Fibroblast of skin of scalp (primary cell): ENCODE results near the gene MLLT1. TPM values are rescaled to one million over a fixed set of nuclear protein-coding genes. Genes with fewer than 3 reads are reported as not detected.
"Not testable (repeated sequence)": the region's sequence is repeated elsewhere in the genome, so short reads cannot be mapped to it uniquely, and the experiment has no call there.

Experiments
- DNase-seq: peaks from one replicate; pipeline ENCODE4 v3.0.0-alpha.2; 2013
- polyA plus RNA-seq, 2 experiments: library from polyadenylated mRNA; unstranded; fragments of 120-200 nt; gene quantifications; one replicate each; pipeline ENCODE4 v1.2.1, GENCODE V29; 2013; ENCODE audit not compliant: insufficient read length in 2 of 2

The MLLT1 gene, protein sequence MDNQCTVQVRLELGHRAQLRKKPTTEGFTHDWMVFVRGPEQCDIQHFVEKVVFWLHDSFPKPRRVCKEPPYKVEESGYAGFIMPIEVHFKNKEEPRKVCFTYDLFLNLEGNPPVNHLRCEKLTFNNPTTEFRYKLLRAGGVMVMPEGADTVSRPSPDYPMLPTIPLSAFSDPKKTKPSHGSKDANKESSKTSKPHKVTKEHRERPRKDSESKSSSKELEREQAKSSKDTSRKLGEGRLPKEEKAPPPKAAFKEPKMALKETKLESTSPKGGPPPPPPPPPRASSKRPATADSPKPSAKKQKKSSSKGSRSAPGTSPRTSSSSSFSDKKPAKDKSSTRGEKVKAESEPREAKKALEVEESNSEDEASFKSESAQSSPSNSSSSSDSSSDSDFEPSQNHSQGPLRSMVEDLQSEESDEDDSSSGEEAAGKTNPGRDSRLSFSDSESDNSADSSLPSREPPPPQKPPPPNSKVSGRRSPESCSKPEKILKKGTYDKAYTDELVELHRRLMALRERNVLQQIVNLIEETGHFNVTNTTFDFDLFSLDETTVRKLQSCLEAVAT
- 63.1 TPM for polyA plus RNA-seq (2013, experiment 1 of 2; ENCODE audit: insufficient read length)
- polyA plus RNA-seq (2013, experiment 2 of 2; ENCODE audit: insufficient read length): 61.2 TPM

DNA sequence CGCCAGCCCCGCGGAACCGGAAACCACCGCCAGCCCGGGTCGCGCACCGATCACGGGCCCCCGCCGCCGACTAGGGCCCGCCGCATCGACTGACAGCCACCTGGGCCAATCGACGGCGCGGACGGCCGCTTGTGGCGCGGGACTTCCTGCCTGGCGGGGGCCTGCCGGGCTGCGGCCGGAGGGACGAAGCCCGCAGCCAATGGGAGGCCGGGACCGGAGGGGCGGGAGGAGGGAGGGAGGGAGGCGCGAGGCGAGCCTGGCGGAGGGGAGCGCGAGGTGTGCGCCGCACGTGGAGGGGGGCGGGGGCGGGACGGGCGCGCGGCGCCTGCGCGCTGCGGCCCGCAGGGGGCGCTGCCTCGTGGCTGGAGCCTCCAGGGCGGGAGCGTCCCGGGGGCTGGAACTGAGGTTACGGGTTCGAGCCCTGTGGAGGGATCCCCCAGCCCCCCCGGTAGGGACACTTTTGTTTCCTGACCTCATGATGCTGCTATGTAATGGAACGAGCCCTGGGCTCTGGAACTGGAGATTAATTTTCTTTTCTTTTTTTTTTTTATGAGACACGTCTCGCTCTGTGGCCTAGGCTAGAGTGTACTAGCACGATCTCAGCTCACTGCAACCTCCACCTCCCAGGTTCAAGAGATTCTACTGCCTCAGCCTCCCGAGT lies at the start of gene MLLT1:
TSS of gene MLLT1 (minus strand) at position 45 of the 661 bp plus-strand sequence. CDS start 191 bp downstream, outside the sequence.
- DNase-seq: peak; percentile 99

DNA sequence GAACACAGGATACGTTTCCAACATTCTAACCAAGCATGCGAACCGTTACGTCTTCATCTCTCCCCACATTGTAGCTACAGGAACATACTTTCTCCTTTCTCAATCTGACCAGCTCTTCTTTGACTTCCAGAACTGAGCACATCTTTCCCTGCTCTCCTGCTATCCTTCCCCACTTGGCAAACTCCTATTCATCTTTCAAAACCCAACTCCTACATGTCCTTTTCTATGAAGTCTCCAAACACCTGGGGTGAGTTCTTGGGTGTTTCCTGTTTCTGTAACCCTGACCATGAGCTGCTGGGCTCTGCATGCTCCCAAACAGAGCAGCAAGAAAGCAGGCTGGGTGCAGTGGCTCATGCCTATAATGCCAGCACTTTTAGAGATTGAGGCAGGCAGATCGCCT lies 47.0 kb upstream of the MLLT1 start:
- DNase-seq: no peak

DNA sequence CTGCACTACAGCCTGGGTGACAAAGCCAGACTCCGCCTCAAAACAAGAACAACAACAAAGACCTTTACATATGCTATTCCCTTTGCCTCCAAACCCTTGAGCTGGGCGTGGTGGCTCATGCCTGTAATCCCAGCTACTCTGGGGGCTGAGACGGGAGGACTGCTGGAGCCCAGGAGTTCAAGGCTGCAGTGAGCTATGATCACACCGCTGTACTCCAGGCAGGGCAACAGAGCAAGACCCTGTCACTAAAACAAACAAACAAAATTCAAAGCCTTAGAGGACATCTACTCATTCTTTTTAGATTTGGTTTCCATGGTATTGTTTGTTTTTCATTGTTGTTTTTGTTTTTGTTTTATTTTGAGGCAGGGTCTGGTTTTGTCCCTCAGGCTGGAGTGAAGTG lies 45.8 kb upstream of the MLLT1 start:
- no peak for DNase-seq

DNA sequence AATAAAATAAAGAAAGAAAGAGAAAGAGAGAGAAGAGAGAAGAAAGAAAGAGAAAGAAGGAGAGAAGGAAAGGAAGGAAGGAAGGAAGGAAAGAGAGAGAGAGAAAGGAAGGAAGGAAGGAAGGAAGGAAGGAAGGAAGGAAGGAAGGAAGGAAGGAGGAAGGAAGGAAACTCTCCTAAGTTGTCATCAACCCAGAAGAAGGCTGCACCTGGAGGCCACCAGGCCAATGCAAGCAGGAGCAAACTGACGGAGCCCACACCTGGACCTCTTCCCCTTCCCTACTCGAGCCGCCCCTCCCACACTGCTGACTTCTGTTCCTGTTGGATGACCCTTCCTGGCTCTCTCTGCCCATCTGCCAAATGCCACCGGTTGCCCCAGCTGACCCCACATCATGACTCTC lies 45.0 kb upstream of the MLLT1 start:
- no peak for DNase-seq

DNA sequence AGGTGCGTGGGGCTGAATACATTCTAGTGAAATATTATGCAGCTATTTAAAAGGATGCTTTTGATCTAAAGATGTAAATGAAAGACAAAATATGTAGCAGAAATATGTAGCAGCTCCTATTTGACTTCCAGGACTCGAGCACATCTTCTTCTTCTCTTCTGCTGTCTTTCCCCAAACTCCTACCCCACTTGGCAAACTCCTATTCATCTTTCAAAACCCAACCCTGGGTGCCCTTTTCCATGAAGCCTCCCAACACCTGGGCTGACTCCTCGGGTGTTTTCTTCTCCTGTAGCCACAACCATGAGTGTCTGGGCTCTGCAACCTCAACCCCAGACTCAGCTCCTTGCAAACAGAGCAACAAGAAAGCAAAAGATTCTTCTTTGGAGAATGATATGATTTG lies 42.5 kb upstream of the MLLT1 start:
- DNase-seq: no peak

DNA sequence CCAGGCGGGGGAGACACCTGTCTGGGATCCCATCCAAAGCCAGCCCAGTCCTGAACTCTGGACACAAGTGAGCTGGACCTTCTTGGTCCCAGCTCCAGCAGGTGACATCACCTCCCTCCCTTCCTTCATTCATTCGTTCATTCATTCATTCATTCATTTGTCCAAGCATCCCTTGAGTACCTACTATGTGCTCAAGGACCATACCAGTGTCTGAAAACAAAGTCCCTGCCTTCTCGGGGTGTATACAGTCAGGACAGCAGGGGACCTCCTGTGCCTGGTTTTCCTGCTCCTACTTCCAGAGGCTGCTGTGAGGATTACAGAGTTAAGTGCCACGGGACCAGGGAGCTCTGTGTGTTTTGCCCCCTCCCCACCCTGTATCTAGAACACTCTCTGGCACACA lies 39.6 kb upstream of the MLLT1 start:
- DNase-seq: no peak

DNA sequence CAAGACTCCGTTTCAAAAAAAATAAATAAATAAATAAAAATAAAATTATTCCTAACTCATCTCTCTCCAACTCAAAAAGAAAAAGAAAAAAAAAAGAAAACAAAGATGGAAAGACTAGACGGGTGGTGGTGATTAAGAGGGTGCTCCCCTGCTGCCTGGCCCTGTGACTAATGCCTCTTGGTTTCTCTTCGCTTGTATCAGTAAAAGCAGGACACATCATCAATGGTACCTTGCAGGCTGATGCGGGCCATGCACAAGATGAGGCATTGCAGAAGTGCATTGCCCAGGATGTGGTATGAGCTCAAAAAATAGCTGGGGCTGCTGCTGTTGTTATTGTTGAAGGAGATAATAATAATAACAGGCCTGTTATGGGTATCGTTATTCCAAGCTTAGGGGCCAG lies 39.0 kb upstream of the MLLT1 start:
- DNase-seq: peak; percentile 12

DNA sequence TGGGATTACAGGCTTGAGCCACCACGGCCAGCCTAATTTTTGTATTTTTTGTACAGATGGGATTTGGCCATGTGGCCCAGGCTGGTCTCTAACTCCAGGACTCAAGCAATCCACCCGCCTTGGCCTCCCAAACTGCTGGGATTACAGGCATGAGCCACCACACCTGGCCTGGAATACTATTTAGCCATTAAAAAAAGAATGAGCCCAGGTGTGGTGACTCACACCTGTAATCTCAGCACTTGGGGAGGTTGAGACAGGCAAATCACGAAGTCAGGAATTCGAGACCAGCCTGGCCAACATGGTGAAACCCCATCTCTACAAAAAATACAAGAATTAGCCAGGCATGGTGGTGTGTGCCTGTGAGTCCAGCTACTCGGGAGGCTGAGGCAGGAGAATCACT lies 35.9 kb upstream of the MLLT1 start:
- not testable (repeated sequence) for DNase-seq

DNA sequence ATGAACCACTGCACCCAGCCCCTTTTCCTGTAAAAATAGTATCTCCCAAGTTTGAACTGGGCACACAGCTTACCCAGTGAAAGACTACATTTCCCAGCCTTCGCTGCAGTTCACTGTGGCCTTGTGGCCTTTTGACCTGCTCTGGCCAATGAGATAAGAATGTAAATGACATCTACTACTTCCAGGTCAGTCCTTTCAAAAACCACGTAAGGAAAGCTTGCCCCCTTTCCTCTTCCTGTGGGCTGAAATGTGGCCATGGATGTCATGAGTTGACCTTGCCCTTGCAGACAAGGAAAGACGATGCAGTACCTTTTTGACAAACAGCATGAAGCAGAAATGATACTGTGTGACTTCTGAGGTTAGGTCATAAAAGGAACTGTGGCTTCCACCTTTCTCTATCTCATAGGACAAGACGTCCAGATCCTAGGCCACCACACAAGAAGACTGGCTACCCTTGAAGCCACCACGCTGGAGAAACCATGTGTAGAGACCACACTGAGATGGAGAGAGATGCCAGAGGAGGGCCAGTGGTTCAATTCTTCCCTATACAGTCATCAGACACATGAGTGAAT lies 33.7 kb upstream of the MLLT1 start:
- no peak for DNase-seq

DNA sequence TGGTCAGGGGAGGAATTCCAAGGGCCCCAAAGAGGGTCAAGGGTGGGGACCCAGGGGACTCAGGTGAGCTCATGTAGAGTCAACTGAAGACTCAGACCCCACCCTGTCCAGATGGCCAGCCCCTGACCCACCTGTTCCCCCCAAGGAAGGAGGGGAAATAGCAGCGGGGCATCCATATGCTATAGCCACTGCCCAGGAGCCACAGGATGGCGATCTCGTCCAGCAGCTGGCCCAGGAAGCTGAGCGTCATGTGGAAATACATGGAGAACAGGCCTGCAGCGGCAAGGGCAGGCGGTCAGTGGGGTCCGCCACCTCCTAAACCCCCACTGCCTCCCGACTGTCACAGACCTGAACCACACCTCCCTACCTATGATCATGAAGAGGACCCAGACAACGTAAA lies 32.2 kb upstream of the MLLT1 start:
- no peak for DNase-seq

DNA sequence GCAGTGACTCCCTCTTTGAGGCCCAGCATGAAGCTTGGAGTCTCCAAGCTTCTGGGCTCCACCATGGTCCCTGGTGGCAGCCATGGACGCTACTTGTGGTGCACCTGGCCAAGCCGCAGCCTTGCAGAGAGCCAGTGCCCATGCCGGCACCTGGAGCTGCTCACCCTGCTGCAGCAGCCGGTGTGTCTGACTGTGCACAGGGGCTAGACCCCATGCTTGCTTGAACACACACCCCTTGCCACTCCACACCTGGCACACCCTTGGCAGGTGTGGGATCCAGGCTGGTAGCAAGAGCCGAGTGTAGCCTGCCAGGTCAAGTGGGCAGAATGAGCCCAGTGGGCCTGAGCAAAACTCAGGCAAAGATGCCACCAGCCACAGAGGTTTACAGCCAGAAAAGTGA lies 18.6 kb upstream of the MLLT1 start:
- DNase-seq: no peak

DNA sequence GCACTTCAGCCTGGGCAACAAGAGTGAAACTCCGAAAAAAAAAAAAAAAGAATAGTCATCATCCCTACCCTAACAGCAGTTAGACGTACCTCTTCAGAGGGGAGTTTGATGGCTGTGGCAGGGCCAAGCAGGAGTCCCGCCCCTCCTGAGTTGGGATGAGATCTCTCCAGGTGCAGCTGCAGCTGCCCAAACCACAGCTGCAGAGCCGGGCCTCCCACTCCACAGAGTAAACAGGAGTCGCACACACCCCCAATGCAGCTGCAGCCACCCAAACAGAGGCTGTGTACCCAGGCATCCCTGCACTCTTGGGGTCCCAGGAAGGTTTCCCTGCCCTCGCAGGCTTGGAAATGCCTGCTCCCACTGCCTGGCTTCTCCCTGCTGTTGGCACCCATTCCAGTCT lies 17.4 kb upstream of the MLLT1 start:
- DNase-seq: no peak

DNA sequence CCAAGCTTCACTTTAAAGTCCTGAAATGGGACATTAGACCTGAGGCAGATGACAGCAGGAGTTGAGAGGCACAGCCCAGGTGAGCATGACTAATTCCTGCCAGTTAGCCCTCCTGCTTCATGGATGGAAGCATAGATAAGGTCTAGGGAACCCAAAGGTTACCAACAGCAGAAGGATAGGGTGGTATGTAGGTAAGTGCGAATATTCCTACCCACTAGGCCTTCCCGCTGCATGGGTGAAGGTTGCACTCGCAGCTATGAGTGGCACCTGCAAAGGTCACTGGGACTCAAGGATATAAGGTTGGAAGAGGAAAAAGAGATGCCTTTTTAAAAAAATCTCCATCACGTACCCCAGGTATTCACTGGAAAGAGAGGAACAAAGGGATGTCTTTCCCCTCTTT lies 12.2 kb upstream of the MLLT1 start:
- DNase-seq: no peak

DNA sequence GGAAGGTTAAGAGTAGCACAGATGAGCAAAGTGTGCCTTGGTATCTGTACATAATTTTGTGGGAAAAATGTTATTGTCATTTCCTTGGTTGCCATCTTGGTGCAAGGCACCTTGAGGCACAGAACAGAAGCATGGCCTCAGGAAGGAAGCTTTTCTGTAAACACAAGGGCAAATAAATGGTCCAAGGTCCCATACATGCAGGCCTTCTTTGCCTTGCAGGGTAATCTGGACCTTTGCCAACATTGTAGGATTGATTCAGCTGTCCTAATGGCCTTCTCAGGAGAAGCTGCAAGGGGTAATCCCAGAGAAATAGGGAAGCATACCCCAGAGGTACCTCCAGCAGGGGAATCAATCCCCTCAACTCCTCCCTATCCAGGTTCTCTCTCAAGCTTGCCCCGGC lies 9.0 kb upstream of the MLLT1 start:
- no peak for DNase-seq

DNA sequence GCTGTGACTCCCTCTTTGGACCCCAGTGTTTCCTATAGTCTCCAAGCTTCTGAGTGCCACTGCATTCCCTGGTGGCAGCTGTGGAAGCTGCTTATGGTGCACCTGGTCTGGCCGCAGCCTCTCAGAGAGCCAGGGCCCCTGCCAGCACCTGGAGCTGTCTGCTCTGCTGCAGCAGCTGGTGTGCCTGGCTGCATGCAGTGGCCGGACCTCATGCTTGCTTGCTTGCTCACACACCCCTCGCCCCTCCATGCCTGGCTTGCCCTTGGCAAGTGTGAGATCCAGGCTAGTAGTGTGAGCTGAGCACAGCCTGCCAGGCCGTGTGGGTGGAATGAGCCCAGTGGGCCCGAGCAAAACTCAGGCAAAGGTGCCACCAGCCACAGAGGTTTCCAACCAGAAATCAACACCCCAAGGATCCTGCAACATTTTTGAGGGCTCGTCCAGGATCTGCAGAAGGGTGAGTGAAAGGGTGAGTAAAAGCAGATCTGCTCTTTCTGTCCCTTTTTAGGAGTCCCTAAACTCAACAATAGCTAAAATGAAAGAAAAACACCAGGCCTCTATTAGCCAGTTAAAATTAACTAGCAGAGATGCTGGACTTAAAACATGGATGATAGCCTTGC lies 7.6 kb upstream of the MLLT1 start:
- no peak for DNase-seq

DNA sequence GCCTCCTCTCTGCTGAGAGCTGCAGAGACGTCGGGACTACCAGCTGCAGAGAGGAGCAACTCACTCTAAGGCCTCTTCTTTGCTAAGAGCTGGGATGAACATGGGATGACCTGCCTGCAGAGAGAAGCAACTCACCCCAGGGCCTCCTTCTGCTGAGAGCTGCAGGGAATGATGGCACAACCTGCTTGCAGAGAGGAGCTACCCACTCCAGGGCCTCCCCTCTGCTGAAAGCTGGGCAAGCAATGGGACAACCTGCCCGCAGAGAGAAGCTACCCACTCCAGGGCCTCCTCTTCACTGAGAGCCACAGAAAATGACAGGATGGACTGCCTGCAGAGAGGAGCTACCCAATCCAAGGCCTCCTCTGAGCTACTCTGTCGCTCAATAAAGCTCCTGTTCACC lies 6.9 kb upstream of the MLLT1 start:
- no peak for DNase-seq

DNA sequence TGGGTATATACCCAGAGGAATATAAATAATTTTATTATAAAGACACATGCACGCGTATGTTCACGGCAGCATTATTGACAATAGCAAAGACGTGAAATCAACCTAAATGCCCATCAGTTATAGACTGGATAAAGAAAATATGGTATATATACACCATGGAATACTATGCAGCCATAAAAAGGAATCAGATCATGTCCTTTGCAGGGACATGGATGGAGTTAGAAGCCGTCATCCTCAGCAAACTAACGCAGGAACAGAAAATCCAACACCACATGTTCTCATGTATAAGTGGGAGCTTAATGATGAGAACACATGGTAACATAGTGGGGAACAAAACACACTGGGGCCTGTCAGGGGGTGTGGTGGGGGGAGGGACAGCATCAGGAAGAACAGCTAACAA lies 2.6 kb upstream of the MLLT1 start:
- not testable (repeated sequence) for DNase-seq

DNA sequence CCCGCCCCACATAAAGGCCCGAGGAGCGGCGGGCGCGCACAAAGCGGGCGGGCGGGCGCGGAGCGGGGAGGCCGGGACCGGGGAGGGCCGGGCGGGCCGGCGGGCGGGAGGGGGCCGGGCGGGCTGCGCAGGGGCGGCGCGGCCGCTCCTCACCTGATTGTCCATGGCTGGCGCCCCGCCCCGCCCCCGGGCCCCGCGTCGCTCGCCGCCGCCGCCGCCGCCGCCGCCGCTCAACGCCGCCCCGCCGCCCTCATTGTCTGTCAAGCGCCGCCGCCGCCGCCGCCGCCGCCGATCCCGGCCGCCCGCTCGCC lies 200 bp downstream of the MLLT1 start:
- no peak for DNase-seq

DNA sequence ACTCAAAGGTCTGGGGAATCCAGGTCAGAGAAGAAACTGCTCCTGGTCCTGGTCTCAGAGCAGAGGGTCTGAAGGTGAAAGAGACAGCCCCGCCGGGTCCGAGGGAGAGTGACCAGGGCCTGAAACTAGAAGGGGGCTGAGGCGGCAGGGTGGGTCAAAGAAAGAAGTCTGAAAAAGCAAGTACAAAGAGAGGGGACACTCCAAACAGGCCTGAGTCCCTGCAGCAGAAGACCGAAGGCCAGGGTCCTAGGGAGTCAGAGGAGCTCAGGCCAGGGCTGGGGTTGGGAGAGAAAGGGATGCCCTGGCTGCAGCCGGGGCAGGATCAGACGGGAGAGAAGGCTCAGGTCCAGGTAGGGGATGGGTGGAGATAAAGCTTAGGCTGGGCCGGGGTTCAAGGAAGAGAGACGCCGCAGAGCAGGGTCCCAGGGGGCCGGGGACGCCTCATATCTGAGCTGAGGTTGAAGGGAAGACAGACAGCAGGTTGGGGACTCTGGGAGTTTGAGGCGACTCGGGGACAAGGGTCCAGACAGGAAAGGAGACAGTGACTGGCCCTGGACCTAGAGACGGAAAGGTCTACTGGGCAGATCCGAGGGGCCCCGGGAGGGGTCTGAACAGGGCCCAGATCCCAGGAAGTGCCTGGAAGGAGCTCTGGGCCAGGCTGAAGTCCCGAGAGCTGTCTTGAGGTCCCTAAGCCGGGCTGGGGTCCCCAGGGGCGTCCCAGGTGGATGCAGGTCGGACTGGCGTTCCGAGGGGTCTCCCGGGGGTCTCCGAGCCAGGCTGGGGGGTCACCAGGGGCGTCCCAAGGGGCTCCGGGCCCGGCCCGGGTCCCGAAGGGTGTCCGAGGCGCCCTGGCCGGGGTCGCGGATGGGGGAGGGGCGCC lies 795 bp downstream of the MLLT1 start:
- no peak for DNase-seq

DNA sequence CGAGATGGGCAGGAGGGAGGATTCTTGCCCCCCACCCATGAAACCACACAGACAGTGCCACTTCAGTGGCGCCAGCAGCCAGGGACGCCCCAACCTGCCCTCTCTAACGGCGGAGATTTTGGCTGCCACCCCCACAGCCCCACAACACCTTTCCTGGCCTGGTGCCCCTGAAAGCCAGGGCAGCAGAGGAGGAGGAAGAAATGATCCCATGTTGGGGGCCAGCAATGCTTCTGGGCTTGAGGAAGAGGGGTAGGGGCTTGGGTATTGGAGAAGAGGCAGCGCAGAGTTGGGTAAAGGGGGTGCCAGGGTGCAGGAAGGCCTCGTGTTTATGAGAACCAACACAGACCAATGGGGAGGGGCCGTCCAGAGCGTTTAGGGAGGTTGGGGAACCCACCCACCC lies 1.7 kb downstream of the MLLT1 start:
- DNase-seq: no peak

DNA sequence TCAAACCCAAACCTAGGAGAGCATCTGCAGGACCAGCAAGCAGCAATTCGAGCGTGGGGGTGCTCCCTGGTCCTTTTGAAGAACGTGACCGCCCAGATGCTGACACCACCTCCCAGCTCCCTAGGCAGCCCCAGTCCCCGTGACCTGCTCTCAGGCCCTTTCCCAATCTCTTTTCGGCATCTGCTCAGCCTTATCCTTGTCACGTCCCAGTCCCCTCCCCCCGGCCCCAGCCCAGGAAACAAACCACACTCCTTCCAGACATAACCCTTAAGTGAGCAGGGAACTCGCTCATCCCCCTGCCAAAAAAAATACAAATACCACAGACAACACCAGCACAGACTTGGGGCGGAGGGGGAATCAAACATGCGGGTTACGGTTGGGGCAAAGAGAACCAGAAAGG lies 3.3 kb downstream of the MLLT1 start:
- DNase-seq: peak; percentile 89

DNA sequence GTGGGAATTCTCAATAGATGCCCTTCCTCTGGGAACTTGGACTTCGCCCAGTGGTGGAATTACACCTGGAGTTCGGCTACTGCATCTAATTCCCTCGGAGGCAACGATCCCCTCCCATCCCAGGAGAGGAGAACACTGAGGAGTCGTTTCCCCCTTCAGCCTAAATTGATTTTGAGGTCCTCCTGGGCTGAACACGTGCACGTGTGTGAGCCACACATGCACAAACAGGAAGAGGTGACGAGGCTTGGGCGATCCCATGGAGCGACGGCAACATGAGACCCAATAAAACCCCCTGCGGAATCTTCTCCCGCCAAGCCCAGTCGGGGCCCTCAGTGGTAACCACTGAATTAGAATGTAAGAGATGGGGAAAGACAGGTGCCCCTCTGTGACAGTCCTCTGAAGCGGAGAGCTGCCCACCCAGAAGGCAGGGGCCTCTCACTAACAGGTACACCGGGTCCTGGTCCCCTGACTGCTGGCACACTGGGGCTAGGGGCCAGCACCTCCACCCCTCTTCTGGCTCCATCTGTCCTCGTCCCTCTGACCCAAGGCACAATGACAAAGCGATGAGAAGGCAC lies 4.5 kb downstream of the MLLT1 start:
- DNase-seq: no peak
